HG03159 (cell line): Measurements from ENCODE around the gene HOXC10.

ENCODE experiments used
- ATAC-seq: cut with Tn5 transposase; IDR thresholded peaks from one replicate; pipeline ENCODE4 v1.9.1; 2021; ENCODE audit warnings: mild to moderate bottlenecking, moderate library complexity; ENCODE audit not compliant: unreplicated experiment

The HOXC10 gene

DNA sequence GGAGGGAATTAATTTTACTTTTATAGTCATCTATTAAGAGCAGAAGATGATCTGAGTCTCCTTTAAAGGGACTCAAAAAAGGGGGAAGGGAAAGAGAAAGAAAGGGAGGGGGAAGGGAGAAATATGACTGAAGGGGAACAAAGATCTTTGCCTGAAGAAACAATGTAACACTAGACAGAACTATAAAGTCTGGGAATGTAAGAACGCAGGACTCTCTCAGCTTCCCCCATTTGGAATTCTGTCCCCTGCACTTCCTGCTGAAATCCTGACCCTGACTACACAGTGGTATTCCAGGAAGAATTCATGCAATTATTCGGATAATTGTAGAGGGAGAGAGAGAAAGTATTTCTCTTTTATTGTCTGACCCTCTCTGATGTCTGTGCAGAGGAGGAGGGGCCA lies 20.6 kb upstream of the HOXC10 start:
- no peak for ATAC-seq

DNA sequence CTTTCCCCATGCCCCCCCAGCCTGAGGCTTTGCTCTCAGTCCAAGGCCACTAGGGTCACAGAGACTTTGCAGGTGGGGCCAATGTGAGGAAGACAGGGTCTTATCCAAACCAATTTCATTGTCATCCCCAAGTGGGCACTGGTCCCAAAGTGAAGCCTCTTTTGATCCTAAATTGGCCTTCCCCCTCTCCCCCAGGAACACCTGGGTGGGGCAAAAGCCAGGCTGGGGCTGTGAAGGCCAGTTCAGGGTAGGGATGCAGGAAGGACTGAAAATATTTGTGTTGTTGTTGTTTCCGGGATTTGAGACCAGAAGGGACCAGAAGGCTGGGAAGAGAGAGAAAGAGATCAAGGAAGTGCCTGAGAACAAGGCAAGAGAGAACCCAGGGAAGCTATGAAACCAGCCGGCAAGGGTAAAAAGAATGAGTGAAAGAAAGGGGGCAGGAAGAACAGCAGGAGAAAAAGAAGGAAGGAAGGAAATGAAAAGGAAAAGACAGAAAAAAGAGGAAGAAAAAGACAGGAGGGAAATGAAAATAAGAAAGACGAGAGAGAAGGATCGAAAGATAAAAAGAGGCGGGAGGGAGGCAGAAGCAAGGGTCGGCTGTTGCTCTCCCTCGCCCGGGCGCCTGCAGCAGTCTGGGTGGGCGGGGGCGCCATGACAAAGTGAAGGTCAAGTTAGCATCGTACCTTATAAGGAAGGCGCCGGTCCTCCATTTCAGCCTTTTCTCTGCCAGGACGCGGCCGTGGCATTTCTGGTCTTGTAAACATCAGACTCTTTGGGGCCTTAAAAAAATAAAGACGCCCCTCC lies 19.5 kb upstream of the HOXC10 start:
- no peak for ATAC-seq

DNA sequence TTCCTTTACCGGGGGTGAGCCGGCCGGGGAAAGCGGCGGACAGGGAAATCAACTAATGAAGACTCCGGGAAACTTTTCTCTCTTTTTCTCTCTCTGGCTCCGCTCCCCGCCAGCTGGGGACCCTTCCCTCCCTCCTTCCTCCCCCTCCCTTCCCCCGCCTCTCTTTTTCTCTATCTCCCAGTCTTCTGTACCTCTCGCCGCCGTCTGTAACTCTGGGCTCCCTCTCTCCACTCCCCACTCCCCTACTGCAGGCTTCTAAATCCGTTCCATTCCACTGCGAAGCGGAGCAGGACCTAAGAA lies 18.9 kb upstream of the HOXC10 start:
- ATAC-seq, result no peak

DNA sequence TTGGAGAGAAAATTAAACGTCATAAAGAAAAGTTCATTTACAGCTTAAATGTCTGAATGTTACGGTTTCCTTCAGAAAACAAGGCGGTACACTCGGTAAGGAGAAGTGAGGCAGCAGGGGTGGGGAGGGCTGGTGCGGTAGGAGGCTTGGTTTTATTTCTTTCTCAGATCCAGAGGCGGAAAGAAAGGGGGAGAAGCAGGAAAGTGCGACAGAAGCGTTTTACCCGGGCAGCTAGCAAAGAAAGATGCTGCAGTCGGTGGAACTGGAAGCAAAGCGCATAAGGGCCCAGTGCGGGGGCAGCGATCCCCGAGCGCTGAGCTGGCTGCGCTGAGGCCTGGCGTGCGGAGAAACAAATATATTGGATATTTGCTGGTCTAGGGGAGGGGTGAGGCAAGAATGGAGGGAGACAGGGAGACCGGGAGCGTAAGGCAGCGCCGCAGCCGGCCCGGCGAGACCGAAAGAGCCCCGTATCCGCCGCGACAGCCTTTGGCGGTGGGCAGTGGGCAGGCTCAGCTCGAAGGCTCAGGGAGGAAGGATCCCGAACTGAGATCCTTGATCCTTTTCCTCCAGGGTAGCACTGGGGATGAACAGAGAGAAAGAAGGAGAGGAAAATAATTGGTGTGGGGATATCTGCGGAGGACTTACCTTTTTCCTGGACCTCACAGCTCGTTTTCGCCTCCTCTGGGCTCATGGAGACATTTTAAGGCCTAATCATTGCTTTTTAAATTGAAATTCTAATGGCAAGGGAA lies 18.4 kb upstream of the HOXC10 start:
- ATAC-seq, result no peak

DNA sequence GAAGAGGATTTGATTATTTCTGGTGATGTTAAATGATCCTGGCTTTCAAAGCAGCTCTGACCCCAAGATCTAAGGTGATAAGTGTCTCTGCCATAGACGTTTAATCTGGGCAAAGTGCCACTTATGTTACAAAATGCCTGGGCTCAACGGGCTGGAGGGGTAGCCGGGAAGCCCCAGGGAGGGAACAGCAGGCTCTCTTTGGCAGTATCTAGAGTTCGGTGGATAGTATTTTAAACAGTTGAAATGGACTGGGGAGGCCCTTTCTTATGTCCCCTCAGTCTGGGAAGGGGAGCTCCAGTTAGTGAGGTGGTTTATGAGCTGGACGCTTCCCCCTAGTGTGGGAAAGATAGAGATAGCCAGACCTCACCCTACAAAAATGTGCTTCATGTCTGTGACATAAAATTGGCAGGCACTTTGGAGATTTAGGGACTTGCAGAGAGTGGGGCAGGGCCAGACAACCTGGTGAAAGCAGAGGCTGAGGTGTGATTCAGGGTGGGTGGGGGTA lies 17.5 kb upstream of the HOXC10 start:
- no peak for ATAC-seq

DNA sequence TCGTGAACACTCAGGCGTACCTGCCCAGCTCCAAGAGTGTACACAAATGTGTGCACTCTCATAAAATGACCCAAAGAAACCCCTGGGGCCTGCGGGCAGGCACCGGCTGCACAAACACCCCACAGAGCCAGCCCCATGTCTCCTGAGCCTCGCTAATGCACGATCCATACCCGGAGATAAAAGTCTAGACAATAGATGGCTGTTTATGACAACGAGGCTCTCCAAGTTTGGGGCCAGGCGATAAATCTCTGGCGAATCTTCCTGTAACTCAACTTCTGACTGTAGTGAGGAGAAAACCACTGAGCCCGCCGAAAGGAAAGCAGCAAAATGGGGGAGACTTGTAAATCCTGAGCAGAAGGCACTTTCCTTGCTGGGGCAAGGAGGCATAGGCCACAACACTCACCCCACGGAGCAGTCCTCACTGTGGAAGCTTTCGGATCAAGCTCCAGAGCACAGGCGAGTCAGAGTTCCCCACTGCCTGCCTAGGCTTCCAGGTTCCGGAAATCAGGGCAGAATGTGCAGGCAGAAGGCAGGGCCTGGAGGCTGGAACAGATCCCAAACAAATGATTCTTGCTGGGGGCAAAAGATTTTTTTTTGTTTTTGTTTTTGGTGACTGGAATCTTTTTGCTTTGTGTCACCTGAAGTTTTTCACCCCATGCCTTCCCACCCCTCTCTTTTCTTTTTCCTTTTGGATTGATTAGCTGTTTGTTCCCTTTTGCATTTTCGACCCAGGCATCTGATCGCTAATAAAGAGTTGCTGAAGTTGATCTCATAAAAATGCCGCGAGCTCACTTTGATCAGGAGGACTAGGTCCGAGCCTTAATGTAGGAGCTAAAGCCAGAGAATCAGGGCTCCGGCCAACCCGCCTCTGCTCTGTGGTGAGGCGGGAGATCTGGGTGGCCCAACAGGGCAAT lies 16.5 kb upstream of the HOXC10 start:
- no peak for ATAC-seq

DNA sequence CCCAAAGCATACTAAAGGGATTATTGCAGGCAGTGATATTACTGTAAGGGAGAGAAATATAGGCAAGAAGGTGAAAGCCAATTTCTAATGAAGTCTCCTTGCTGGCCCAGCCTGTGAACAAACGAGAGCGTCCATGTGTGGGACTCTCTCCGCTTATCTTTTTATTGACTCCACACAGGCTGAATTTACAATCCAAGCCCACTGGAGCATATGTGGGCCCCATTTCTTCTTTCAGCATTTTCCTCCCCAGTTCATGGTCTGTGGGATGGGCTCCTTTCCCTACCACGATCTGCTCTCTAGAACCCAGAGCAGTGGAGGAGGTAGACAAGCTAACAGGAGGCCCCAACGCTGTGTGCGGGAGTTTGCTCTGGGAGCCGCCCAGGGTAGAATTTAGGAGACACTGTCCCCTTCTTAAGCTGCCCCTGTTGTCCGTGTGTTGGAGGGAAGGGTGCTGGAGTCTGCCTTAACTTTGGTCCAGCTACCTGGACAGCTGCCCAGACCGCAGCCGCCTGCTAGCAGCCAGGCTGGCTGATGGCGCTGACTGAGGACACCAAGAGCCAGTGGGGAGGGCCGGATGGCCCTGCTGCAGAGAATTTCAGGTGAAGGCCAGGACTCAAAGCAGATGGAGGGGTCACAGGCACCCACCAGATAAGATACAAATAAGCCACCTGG lies 15.2 kb upstream of the HOXC10 start:
- ATAC-seq, result no peak

DNA sequence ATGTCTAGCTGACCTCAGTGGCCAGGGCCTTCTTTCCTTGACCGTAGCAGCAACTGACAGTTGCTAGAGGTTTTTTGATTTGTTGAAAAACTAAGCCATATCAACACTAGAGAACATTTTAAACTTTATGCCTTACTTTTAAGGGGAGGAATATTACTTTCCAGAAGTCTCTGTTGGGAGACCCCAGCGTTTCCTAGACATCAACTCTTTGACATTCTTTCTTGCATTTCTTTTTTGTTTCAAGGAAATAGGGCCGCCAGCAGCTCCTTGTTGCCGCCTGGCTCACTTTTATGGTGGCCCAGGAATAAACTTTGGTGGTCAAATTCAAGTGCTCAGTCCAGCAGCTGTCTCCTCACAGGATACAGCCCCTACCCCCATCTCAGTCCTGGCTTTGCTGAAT lies 14.5 kb upstream of the HOXC10 start:
- ATAC-seq, result no peak

DNA sequence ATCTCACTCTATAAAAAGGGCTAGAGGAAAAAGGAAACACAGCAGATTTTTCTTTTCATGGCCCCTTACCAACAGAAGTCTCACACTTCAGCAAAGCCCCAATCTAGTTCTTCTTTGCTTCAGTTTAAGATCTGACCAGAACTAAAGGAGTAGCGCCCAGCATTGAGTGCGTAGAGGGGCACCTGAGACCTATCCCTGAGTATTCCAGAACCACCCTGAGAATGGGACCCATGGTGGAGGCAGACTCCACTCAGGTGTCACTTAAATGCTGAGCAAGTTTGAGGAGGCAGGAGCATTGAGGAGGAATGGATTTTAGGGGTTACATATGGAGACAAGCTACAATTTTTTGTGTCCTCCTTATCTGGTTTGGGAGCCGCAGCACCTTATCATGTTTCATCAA lies 13.8 kb upstream of the HOXC10 start:
- no peak for ATAC-seq

DNA sequence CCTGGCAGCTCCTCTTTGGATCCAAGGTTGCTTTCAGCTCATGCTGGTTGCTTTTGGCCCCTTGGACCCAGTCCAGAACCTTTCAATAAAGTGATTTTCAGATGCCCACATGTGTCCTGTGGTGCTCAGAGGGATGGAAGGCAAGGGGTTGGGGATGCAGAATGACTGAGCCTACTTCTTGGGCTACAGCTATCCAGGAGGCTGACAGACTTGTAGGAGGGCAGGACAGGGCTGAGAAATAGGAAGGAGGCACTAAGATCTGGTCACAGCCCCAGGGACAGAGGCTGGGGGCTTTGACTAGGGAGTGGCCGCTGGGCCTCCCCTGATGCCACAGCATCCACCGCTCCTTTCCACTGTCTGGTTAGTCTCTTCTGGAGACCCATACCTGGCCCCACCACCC lies 13.3 kb upstream of the HOXC10 start:
- no peak for ATAC-seq

DNA sequence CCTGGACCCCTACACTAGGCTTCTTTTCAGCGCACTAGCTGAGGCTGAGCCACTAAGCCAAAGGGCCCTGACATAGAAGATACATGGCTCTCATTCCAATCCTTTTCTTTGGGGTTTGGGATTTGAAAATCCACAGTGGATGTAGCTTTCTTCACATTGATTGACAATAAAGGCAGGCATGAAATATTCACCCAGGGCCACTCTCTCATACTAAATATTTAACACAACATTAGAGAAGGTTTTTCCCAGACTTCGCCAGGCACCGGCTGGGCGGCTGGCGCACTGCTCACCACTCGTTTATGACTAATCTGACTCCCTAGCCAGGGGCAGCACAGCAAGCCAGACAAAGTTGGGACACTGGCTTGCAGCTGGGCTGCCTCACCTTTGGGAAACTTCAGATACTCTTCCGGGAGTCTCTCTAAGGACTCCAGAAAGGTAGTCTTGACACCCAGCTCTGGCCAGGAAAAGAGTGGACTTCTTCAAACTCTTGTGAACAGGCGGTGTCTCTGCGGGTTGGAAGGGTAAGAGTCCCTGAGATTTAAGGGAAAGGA lies 12.7 kb upstream of the HOXC10 start:
- ATAC-seq, result no peak

DNA sequence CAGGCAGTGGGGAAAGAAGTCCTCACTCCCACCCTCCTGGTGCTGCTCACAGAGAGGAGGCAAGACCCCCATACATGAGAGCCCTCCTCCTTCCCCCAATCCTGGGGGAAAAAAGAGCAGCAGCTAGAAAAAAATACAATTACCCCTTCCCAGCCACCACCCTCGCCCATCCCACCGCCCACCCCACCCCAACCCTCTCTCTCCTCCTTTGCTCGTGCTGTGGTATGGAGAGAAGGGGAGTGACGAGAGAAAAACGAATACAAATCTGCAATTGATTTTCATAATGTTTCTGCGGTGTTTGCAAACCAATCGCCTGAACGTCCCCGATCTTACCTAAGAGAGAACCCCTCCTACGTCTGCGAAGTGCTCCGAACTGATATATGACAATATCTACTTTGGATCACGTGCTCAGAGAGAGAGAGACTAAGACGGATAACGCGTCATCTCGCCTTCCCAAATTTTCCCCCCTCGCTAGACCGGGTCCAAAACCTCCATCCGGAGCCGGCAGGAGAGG lies 12.2 kb upstream of the HOXC10 start, which contains the start of gene HOXC11:
Gene HOXC11, plus strand, starts transcription at position 405 of the 514 bp plus-strand sequence. CDS start 116 bp downstream, outside the sequence.
- ATAC-seq, result no peak

DNA sequence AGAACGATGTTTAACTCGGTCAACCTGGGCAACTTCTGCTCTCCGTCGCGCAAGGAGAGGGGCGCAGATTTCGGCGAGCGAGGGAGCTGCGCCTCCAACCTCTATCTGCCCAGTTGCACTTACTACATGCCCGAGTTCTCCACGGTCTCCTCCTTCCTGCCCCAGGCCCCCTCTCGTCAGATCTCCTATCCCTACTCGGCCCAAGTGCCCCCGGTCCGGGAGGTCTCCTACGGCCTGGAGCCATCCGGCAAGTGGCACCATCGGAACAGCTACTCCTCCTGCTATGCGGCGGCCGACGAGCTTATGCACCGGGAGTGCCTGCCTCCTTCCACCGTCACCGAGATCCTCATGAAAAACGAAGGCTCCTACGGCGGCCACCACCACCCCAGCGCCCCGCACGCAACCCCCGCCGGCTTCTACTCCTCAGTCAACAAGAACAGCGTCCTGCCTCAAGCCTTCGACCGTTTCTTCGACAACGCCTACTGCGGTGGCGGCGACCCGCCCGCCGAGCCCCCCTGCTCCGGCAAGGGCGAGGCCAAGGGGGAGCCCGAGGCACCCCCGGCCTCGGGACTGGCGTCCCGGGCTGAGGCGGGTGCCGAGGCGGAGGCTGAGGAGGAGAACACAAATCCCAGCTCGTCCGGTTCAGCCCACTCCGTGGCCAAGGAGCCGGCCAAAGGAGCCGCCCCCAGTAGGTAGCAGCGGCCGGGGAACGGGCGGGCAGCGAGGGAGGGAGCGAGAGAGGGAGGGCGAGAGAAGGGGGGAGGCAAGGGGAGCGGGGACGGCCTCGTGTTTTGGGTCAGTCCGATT lies 11.5 kb upstream of the HOXC10 start:
- no peak for ATAC-seq

DNA sequence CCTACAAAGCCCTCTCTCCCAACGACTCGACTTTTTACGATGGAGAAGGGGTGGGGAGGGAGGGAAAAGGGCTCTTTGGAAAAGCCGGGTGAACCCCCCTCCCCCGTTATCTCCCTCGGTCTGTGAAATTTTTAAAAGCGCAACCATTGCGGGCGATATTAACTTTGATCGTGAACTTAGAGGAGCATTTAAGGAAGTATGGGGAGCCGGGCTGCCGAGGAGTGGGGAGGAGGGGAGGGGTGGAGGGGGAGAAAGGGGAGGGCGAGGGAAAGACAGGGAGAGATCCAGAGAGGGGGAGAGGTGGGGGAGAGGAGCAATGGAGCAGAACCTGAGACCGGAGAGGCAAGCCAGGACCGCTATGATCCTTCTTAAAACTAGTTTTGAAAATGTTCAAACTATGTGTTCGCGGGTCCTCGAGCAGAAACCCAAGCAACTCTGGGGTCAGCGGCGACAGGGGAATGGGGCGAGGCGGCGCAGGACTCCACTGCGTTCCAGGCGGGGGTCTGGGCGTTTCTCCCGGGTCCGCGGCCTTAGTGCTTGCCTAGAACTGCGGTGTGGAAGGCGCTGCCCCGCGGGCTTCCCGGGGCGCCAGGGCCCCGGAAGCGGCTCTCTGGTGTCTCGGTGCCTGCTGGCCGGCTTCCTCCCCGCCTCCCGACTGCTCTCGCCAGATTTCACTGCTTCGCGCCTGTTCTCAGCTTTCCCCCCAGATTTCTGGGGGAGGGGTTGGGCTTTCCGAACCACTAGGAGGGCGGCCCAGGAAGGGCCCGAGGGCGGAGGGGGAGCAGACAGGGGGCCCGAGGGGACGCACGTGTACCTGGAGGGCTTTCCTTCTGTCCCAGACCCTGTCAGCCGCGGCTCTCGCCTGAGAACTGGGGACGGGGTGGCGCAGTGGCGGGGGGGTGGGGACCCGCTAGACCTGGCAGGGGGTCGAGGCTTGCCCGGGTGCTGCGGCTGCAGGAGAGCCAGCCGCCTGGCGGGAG lies 10.6 kb upstream of the HOXC10 start, which contains the start of gene HOTAIR:
Gene HOTAIR, minus strand, starts transcription at position 871 of the 980 bp plus-strand sequence.
- ATAC-seq, result no peak

DNA sequence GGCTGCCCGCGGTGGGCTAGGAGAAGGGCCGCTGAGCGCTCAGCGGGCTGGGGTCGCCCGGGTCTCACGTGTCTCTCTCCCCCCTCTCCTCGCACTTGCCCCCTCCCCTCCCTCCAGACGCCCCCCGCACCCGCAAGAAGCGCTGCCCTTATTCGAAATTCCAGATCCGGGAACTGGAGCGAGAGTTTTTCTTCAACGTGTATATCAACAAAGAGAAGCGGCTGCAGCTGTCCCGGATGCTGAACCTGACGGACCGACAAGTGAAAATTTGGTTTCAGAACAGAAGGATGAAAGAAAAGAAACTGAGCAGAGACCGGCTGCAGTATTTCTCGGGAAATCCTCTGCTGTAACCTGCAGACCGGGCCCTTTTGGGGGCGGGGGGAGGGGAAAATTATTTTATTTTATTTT lies 9.9 kb upstream of the HOXC10 start:
- no peak for ATAC-seq

DNA sequence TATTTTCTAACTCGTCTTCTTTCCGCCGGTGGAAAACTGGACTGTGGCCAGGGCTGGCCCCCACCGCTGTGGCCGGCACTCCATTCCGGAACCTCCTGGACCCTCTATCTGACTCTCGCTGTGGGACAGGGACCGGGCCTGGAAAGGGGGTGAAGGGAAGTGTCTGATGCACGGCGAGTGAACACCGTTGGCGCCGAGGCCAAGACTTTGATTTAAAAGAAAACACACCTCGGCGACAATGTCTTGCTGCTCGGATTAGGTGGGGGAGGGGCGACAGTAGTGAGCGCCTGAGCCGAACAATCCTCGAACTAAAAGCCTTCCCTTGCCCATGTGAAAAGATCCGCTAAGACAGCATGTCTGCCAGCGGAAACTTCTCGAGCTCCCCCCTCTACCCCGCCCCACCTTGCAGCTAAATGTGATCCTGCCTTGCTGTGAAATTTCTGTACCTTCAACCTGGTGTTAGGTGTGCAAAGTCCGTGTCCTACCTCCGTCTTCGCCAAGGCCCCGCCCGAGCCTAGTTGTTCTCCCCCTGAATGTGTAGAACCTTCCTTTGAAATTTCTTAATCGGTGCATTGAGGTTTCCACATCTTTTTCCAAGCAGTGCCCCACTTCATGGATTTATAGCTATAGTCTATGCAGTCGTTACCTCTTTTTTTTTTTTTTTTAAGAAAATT lies 9.3 kb upstream of the HOXC10 start:
- no peak for ATAC-seq

DNA sequence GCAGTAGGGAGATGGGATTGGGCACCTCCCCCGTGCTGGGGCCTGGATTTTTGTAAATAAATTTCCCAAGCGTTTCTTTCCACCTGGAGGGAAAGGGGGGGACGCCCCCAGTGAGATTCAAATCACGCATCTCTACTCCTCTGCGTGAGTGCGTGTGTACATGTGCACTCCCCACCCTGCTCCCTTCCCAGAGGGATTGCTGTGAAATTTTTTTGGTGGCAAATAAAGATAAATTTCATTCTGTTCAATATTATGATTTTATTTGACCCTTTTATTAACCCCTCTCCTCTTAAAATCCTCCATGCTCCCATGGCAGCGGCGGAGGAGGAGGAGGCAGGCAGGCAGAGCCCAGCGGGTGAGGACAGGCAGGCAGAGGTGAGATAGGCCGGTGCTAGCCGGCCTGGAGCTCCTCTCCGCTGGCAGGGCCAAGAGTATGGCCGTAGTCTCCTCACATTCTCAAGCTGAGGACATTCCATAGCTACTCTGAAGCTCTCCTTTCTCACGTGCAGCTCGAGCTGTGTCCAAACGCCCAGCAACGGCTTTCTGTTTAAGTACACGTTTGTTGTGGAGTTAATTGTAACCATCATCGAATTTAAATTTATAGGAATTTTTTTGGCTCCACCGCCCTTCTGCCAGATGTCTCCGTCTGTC lies 8.6 kb upstream of the HOXC10 start:
- ATAC-seq, result no peak
